ACC112 (cell line): ENCODE data around the gene KLHL2.
"Not testable (repeated sequence)": the region's sequence is repeated elsewhere in the genome, so short reads cannot be mapped to it uniquely, and the experiment has no call there.

Source experiments
- H2AFZ ChIP-seq: fragments of 200-600 bp; sonication (generic); one replicate; pipeline ENCODE4 v1.6.0; 2017; ENCODE audit warnings: antibody characterized with exemption, low read length; ENCODE audit not compliant: unreplicated experiment
- H3K27ac ChIP-seq: fragments of 200-600 bp; sonication (generic); 2 replicates; pipeline ENCODE4 v1.5.1; 2014; ENCODE audit warnings: low read depth, mild to moderate bottlenecking, antibody characterized with exemption, low read length, moderate library complexity
- H3K27me3 ChIP-seq: fragments of 200-600 bp; sonication (generic); 2 replicates; pipeline ENCODE4 v1.6.1; 2014; ENCODE audit warnings: mild to moderate bottlenecking, antibody characterized with exemption, low read length, moderate library complexity, mixed read lengths; ENCODE audit not compliant: insufficient read depth
- H3K36me3 ChIP-seq: fragments of 200-600 bp; sonication (generic); 2 replicates; pipeline ENCODE4 v1.6.1; 2016; ENCODE audit warnings: mild to moderate bottlenecking, antibody characterized with exemption, low read length, moderate library complexity, mixed read lengths; ENCODE audit not compliant: insufficient read depth
- H3K4me1 ChIP-seq: fragments of 200-600 bp; sonication (generic); one replicate; pipeline ENCODE4 v1.6.1; 2016; ENCODE audit warnings: low read length, mixed read lengths; ENCODE audit not compliant: insufficient read depth, unreplicated experiment, control insufficient read depth
- H3K4me3 ChIP-seq: fragments of 200-600 bp; sonication (generic); 2 replicates; pipeline ENCODE4 v1.5.1; 2014; ENCODE audit warnings: mild to moderate bottlenecking, low read depth, low read length
- H3K79me2 ChIP-seq: fragments of 200-600 bp; sonication (generic); one replicate; pipeline ENCODE4 v1.6.0; 2016; ENCODE audit warnings: low read length; ENCODE audit not compliant: control insufficient read depth, unreplicated experiment, insufficient read depth

The KLHL2 gene

DNA sequence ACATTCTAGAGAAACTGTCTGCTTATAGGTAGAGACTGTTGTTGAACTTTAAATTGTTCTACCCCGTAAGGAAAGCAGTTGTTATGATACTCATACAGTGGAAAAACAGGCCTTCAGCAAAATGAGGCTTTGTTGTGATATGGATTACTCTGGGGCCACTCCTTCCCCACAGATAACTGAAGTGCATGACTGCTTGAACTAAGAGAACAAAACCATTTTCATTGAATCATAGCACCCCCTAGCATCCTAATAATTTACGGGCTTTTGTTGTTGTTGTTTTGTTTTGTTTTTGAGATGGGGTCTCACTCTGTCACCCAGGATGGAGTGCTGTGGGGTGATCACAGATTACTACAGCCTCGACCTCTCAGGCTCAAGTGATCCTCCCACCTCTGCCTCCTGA, 54.9 kb downstream of the KLHL2 start:
- not testable (repeated sequence) for H3K79me2 ChIP-seq, H3K27me3 ChIP-seq, H3K4me1 ChIP-seq, H3K36me3 ChIP-seq, H3K4me3 ChIP-seq, H2AFZ ChIP-seq, H3K27ac ChIP-seq

DNA sequence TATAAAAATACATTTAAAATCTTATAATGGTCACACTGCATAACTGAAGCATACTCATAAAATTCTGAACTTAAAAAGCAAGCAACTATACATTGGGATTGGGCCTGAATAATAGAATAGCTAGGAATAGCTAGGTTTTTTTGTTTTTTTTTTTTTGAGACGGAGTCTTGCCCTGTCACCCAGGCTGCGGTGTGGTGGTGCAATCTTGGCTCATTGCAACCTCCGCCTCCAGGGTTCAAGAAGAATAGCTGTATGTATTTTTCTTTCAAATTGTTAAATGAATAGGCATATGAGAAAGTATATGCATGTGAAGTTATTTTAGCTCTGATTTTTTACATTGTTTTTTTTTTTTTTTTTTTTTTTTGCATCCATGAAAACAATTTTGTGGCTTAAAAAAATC, 56.1 kb downstream of the KLHL2 start:
- not testable (repeated sequence) for H3K4me1 ChIP-seq, H3K36me3 ChIP-seq, H3K79me2 ChIP-seq, H3K27ac ChIP-seq, H3K27me3 ChIP-seq, H2AFZ ChIP-seq, H3K4me3 ChIP-seq

DNA sequence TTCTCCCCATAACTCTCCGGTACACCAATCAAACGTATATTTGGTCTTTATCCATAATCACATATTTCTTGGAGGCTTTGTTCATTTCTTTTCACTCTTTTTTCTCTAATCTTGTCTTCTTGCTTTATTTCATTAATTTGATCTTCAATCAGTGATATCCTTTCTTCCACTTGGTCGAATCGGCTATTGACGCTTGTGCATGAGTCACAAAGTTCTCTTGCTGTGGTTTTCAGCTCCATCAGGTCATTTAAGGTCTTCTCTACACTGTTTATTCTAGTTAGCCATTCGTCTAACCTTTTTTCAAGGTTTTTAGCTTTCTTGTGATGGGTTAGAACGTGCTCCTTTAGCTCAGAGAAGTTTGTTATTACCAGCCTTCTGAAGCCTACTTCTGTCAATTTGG, 62.6 kb downstream of the KLHL2 start:
- H2AFZ ChIP-seq, H3K4me1 ChIP-seq, H3K27ac ChIP-seq, H3K36me3 ChIP-seq, H3K27me3 ChIP-seq, H3K4me3 ChIP-seq, H3K79me2 ChIP-seq: not testable (repeated sequence)

DNA sequence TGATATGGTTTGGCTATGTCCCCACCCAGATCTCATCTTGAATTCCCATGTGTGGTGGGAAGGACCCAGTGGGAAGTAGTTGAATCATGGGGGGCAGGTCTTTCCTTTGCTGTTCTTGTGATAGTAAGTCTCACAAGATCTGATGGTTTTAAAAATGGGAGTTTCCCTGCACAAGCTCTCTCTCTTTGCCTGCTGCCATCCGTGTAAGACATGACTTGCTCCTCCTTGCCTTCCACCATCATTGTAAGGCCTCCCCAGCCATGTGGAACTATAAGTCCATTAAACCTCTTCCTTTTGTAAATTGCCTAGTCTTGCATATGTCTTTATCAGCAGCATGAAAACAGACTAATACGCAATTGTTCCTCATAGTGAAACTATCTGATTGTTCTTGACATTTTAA, 66.1 kb downstream of the KLHL2 start:
- not testable (repeated sequence) for H3K79me2 ChIP-seq, H3K27ac ChIP-seq

DNA sequence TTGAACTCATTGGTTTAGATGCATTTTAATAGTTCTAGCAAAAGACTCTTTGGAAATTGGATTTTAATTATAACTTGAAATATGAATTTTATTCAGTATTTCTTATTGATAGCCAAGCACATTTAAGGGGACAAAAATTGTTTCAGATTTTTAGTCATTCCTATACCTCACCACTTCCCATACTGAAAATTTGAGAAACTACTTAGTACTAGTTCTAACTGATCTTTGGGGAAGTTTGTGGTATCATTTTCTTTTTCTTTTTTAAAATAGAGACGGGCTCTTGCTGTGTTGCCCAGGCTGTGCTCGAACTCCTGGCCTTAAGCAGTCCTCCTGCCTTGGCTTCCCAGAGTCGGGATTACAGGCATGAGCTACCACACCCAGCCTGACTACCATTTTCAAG, 68.0 kb downstream of the KLHL2 start:
- H3K27ac ChIP-seq, H3K4me3 ChIP-seq, H3K36me3 ChIP-seq, H2AFZ ChIP-seq, H3K4me1 ChIP-seq, H3K79me2 ChIP-seq, H3K27me3 ChIP-seq: not testable (repeated sequence)

More for the DNA sequence above, 66.1 kb downstream of the KLHL2 start:
- not testable (repeated sequence) for H3K4me3 ChIP-seq, H3K27me3 ChIP-seq, H3K4me1 ChIP-seq, H3K36me3 ChIP-seq, H2AFZ ChIP-seq

DNA sequence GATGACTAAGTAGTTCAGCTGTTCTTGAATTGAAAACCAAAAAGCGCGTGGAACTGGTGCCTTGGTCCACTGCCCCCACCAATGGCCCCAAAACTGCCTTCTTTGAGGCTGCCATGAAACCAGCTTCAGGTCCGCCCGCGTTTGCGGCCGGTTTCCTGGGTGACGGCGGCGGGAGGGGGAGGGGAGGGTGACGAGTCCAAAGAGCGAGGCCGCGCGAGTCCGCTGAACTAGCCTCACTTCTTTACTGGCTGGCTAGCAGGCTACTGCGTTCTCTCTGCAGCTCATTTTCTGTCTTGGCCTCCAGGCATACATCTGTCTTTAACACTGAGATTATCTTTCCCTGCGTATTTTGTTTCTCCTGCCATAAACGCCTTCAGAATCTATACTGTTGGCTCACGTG, 72.2 kb downstream of the KLHL2 start:
- not testable (repeated sequence) for H3K4me1 ChIP-seq, H3K79me2 ChIP-seq, H3K36me3 ChIP-seq, H2AFZ ChIP-seq, H3K27ac ChIP-seq, H3K4me3 ChIP-seq, H3K27me3 ChIP-seq

DNA sequence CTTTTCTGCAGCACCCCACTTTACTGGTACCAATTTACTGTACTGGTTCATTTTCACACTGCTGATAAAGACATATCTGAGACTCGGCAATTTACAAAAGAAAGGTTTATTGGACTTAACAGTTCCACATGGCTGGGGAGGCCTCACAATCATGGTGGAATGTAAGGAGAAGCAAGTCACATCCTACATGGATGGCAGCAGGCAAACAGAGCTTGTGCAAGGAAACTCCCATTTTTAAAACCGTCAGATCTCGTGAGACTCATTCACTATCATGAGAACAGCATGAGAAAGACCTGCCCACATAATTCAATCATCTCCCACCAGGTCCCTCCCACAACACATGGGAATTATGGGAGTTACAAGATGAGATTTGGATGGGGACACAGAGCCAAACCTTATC, 77.3 kb downstream of the KLHL2 start:
- H3K4me3 ChIP-seq, H3K27me3 ChIP-seq, H3K27ac ChIP-seq, H2AFZ ChIP-seq, H3K36me3 ChIP-seq, H3K79me2 ChIP-seq: not testable (repeated sequence)
- H3K4me1 ChIP-seq = peaks cover 13% of the 10 kb centered on the region

DNA sequence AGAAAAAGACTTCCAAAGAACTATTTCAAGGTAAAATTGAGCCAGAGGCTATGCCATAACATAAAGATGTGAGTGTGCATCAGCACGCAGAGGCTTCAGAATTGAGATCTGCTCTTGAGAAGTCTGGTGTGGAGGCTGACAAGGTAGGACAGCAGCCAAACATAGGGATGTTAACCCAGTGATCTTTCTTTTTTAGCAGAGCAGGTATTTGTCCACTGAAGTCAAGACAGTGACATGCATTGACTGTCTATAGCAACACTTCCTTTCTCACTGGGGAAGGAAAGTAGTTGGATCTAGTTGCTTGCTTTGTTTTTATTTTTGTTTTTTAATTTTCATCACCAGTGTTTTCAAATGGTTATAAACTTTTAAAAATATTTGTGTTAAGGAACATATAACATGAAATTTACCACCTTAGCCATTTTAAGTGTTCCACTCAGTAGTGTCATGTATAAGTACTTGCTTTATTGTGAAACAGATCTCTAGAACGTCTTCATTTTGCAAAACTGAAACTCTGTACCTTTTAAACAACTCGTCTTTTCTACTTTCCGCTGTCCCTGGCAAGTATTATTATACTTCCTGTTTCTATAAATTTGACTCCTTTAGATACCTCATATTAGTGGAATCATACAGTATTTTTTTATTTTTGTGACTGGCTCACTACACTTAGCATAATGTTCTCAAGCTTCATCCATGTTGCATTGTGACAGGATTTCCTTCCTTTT, 79.4 kb downstream of the KLHL2 start:
- H3K4me3 ChIP-seq, H3K79me2 ChIP-seq, H3K27ac ChIP-seq, H2AFZ ChIP-seq, H3K27me3 ChIP-seq, H3K36me3 ChIP-seq: not testable (repeated sequence)
- H3K4me1 ChIP-seq = peaks cover 13% of the 10 kb centered on the region

DNA sequence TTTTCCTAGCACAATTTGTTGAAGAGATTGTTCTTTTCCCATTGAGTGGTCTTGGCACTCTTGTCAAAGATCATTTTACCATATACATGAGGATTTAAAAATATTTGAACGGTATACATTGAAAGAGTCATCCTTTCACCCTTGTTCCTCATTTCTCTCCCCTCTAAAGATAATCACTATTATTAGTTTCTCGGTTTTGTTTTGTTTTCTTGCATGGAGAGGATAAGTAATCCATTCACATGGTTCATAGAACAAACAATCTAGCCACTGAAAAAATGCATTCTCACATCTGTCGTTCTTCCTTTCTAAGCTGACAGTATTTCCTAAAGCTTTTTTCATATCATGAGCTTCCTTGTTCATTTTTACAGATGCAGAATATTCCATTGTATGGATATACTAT, 80.9 kb downstream of the KLHL2 start:
- no peaks in the 10 kb centered on the region for H3K27me3 ChIP-seq
- 0 out of 2 replicates have a peak overlapping the region, but pooled peaks have one; percentile 37 for H3K27ac ChIP-seq
- H3K79me2 ChIP-seq = no peaks in the 10 kb centered on the region
- no peak overlapping the region for H3K4me3 ChIP-seq
- H2AFZ ChIP-seq = no peak overlapping the region
- H3K4me1 ChIP-seq = peaks cover 13% of the 10 kb centered on the region
- no peaks in the 10 kb centered on the region for H3K36me3 ChIP-seq

DNA sequence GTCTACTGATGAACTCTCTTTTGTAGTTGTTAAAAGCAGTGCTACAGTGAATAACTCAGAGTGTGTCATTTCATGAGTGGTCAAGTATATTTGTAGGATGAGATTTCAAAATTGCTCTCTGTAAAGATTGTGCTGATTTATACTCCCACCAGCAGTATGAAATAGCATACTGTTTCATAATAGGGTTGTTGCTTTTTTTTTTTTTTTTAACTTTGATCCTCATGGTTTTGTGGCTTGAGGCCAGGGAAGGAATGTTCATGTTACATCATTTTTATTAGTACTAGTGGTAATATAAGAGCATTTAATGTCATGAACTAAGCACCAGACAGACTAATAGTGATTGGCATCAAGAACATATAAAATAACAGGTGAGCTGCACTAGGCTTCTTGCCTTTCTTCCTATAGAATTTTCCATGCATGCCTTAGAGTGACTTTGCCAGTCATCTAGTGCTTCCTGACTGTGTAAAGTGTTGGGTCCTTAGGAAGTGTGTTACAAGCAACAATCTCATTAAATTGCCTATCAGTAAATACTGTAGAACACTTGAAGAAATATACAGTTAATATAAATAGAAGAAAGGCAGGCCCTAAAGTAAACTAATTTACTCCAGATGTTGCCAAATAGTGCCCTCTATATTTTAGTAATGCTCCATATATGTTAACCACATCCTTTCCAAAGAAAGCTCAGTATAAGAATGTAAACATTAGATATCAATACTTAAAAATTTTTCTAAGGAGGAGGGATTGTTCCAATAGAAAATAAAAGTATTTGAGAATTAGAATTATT, 81.5 kb downstream of the KLHL2 start:
- H3K27me3 ChIP-seq = no peaks in the 10 kb centered on the region
- peaks cover 13% of the 10 kb centered on the region for H3K4me1 ChIP-seq
- H3K36me3 ChIP-seq = no peaks in the 10 kb centered on the region
- H3K4me3 ChIP-seq = no peak overlapping the region
- H2AFZ ChIP-seq = no peak overlapping the region
- 0 out of 2 replicates have a peak overlapping the region, but pooled peaks have one; percentile 37 for H3K27ac ChIP-seq
- H3K79me2 ChIP-seq = no peaks in the 10 kb centered on the region

DNA sequence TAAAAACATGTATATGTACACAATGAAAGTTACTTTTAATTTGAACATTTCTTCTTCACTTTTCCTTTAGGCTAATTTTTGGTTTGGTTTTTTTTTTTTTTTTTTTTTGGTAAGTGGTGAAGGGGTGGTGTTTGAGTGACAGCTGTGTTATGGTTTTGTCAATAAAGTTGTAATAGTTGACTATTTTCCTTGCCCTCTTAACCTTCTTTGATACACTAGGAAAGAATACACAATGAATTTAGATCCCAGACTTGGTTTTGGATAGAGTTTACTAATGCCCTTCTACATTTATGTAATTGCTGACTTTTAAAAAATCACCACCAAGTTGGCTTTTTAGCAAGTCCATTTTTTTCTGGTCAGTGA, 82.0 kb downstream of the KLHL2 start:
- Histone ChIP-seq H2AFZ (no peak overlapping the region), H3K79me2 (no peaks in the 10 kb centered on the region), H3K4me1 (peaks cover 13% of the 10 kb centered on the region), H3K4me3 (no peak overlapping the region), H3K27ac (no peak overlapping the region), H3K27me3 (no peaks in the 10 kb centered on the region), H3K36me3 (no peaks in the 10 kb centered on the region)
